Ovary (tissue), 9 donors: ENCODE data around the gene MRI1. TPM values are rescaled to one million over a fixed set of nuclear protein-coding genes. Genes with fewer than 3 reads are reported as not detected.

ENCODE experiments used
- DNase-seq, 5 donors: peaks; one replicate each; pipeline ENCODE4 v3.0.0-alpha.2; 2019 to 2020
- H3K27ac ChIP-seq, 2 donors: fragments of 200-600 bp; one replicate each; pipeline versions ENCODE4 v1.5.1 to v1.8.0; 2019 to 2022
- H3K27me3 ChIP-seq: fragments of 200-600 bp; one replicate; pipeline ENCODE4 v1.8.0; 2022
- H3K36me3 ChIP-seq: fragments of 200-600 bp; sonication (generic); one replicate; pipeline ENCODE4 v1.5.1; 2019
- H3K4me1 ChIP-seq: one replicate; pipeline ENCODE4 v1.8.1; 2013; ENCODE audit warnings: mild to moderate bottlenecking, moderate library complexity; ENCODE audit not compliant: insufficient read depth
- H3K4me3 ChIP-seq: fragments of 200-600 bp; sonication (generic); one replicate; pipeline ENCODE4 v1.5.1; 2017
- H3K9me3 ChIP-seq, 2 donors: fragments of 200-600 bp in 1 of 2; sonication (generic) in 1 of 2; one replicate each; pipeline versions ENCODE4 v1.5.1 to v1.8.1; 2013 to 2019; ENCODE audit warnings: mild to moderate bottlenecking in 1 of 2, moderate library complexity in 1 of 2
- CTCF ChIP-seq, 3 donors: fragments of 450-650 bp in 2 of 3; fragments of 200-600 bp in 1 of 3; IDR thresholded peaks; one replicate each; pipeline versions ENCODE4 v1.5.1 to v1.8.0; 2016 to 2022; ENCODE audit warnings: antibody characterized with exemption in 3 of 3, mild to moderate bottlenecking in 1 of 3
- EP300 ChIP-seq: sonication (generic); formaldehyde crosslinking; IDR thresholded peaks from one replicate; pipeline ENCODE4 v1.6.1; 2017; ENCODE audit warnings: antibody characterized with exemption
- POLR2A ChIP-seq: fragments of 450-650 bp; IDR thresholded peaks from one replicate; pipeline ENCODE4 v1.6.1; 2017; ENCODE audit warnings: antibody characterized with exemption, mild to moderate bottlenecking, moderate library complexity
- WGBS, 3 donors: extraction: QIAGEN DNeasy Blood & Tissue Kit in 1 of 3; methylation state at CpG; one replicate each; pipeline versions ENCODE4 v1.1.5 to v1.1.7; 2013 to 2017; 5-methylcytosine and 5-hydroxymethylcytosine counted together
- intact Hi-C, 4 donors: fragments of 100-400 bp; cut with DNase I; formaldehyde crosslinking; loops; one replicate each; pipeline versions ENCODE4 v1.11.0 to v1.15.1; 2022 to 2023
- polyA plus RNA-seq, 2 donors: library from polyadenylated mRNA; stranded (reverse); fragments of 200-250 nt in 1 of 2; fragments of 350-450 nt in 1 of 2; fragmentation: Illumina TruSeq in 1 of 2; extraction: RNeasy Lipid Tissue Mini Kit (QIAGEN cat#74804) in 1 of 2; gene quantifications; one replicate each; pipeline ENCODE4 v1.2.3, GENCODE V29; 2013 to 2014
- total RNA-seq, 7 donors: library from RNA; depleted of rRNA in 2 of 7; stranded (reverse); fragments of >200 nt in 2 of 7; fragmentation: NEBNext Ultra II Directional in 3 of 7; extraction: Animal tissue kit (Norgen Biotek cat#: 25700) in 3 of 7; gene quantifications; one replicate each; pipeline versions ENCODE4 v1.1.0 to v1.2.4, GENCODE V29; 2016 to 2023
- donor health status: DM: no; HTN: no; CAD: no; lungs with moderate emphysema.
- donor health status: DM: no; HTN: no; CAD: no.
- donor health status: Bipolar disorder and iron deficiency.
- donor health status: DM: yes; HTN: yes; CAD: no.
- donor health status: DM: no; HTN: no; CAD: no.
- donor health status: DM: yes; HTN: yes; CAD: no.

MRI1 gene
- total and polyA plus RNA-seq, 9 donors = 13.9 to 52.6 (median 34.2) TPM

GRCh38 chr19:13723206-13723605 lies 41.1 kb upstream of the MRI1 start:
- Histone ChIP-seq H3K4me1 (no peaks in the 10 kb centered on the region), H3K36me3 (no peaks in the 10 kb centered on the region), H3K27me3 (no peaks in the 10 kb centered on the region), H3K9me3 (no peaks in the 10 kb centered on the region), H3K4me3 (no peak overlapping the region), H3K27ac (no peak overlapping the region)
- intact Hi-C loops = loop anchor here in 1 of 4 donors (10.0 kb wide), 2 partner anchors 128 to 448 kb away; no protein-coding TSS in a partner anchor
- TF ChIP-seq EP300 (no peak), POLR2A (no peak), CTCF (IDR thresholded peaks at IDR 0.05) (no peak)
- WGBS, 3 donors = 79 to 86% (median 83%) methylated on average over 5 of the region's 5 CpGs
- DNase-seq = no peak

- WGBS, 3 donors = 91 to 93% (median 93%) methylated on average over 5 of the region's 5 CpGs
- H3K9me3 ChIP-seq = no peaks in the 10 kb centered on the region
Observed at GRCh38 chr19:13726323-13726722, 38.0 kb upstream of the MRI1 start.

GRCh38 chr19:13727798-13728197 lies 36.5 kb upstream of the MRI1 start:
- no peak overlapping the region for H3K27ac ChIP-seq
- no peak overlapping the region for H3K4me3 ChIP-seq
- H3K9me3 ChIP-seq = no peaks in the 10 kb centered on the region
- WGBS, 3 donors = 78 to 79% (median 78%) methylated on average over 8 of the region's 8 CpGs
- TF ChIP-seq POLR2A (no peak), EP300 (no peak), CTCF (IDR thresholded peaks at IDR 0.05) (no peak)
- H3K4me1 ChIP-seq = peaks cover 3% of the 10 kb centered on the region
- no peaks in the 10 kb centered on the region for H3K36me3 ChIP-seq
- DNase-seq = no peak
- no peaks in the 10 kb centered on the region for H3K27me3 ChIP-seq
- intact Hi-C loops = loop anchor here in 1 of 4 donors (10.0 kb wide), 2 partner anchors 133 to 453 kb away; no protein-coding TSS in a partner anchor

More at GRCh38 chr19:13726323-13726722, 38.0 kb upstream of the MRI1 start:
- Histone ChIP-seq H3K27me3 (no peaks in the 10 kb centered on the region), H3K27ac (no peak overlapping the region), H3K4me3 (no peak overlapping the region), H3K36me3 (no peaks in the 10 kb centered on the region), H3K4me1 (peaks cover 2% of the 10 kb centered on the region)
- TF ChIP-seq CTCF (IDR thresholded peaks at IDR 0.05) (no peak), POLR2A (no peak), EP300 (no peak)
- intact Hi-C loops = loop anchor here in 1 of 4 donors (10.0 kb wide), 2 partner anchors 132 to 452 kb away; no protein-coding TSS in a partner anchor
- no peak for DNase-seq

- intact Hi-C loops = loop anchor here in 1 of 4 donors (10.0 kb wide), 2 partner anchors 135 to 455 kb away; no protein-coding TSS in a partner anchor
- no peaks in the 10 kb centered on the region for H3K36me3 ChIP-seq
- H3K27me3 ChIP-seq = no peaks in the 10 kb centered on the region
- 35 to 46% (median 39%) methylated on average over 2 of the region's 2 CpGs for WGBS, 3 donors
- peaks cover 3% of the 10 kb centered on the region for H3K4me1 ChIP-seq
- no peak for DNase-seq
- H3K9me3 ChIP-seq = no peaks in the 10 kb centered on the region
- no peak overlapping the region for H3K27ac ChIP-seq
- no peak for TF ChIP-seq EP300
- TF ChIP-seq POLR2A = no peak
- TF ChIP-seq CTCF (IDR thresholded peaks at IDR 0.05) = no peak
- H3K4me3 ChIP-seq = no peak overlapping the region
Observed at GRCh38 chr19:13729859-13730258, 34.5 kb upstream of the MRI1 start.
